D721Med (cell line): ENCODE data around the gene SIRT6.
A peak's percentile ranks its signal among the peaks of the same experiment; 100 is the strongest.
"Not testable (repeated sequence)": the region's sequence is repeated elsewhere in the genome, so short reads cannot be mapped to it uniquely, and the experiment has no call there.

Experiments
- DNase-seq: peaks from one replicate; pipeline ENCODE4 v3.0.0; 2011; ENCODE audit warnings: low spot score; ENCODE audit not compliant: insufficient read length
- FAIRE-seq: peaks from 2 replicates; lab custom pipeline; 2011; peaks lifted over from hg19 to GRCh38; lab: Jason Lieb, UNC
- CTCF ChIP-seq: IDR thresholded peaks from 2 replicates; pipeline ENCODE4 v1.5.1; 2012; ENCODE audit warnings: mild to moderate bottlenecking, control low read depth; ENCODE audit not compliant: insufficient read depth; ENCODE audit errors: missing control alignments

Gene SIRT6

DNA sequence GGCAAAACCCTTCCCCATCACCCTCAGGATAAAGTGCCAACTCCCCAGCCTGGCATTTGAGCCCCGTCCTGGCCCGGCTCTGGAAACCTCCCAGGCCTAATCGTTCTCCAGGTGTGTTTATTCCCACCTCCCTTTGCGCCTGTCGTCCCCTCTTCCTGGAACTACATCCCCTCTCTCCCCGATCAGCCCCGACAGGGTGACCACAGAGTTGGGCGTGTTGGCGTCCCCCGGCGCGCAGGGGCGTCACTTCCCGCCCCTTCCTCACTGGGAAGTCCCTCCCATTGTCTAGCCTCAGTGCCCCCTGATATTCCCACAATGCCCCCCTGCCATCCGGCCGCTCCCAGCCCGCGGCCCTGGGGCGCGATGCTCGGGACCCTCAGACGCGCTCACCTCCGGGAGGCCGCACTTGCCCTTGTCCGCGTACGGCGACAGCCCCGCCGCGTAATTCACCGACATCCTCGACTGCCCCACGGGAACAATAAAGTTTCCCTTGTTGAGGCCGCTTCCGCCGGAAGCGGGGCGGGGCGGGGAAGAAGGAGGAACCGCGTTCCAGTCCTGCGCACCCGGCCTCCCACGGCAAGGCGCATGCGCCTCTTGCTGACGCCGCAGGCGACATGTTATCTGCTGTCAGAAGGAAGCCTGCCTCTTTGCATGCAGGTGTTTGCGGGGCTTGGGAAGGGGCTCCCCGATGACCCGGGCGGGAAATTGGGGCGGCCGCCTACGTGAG, at the start of gene SIRT6, which contains the start of gene ANKRD24:
Gene SIRT6, minus strand, starts transcription at position 480 of the 727 bp plus-strand sequence. Its CDS starts 24 bp downstream, at position 456.
Gene ANKRD24, plus strand, starts transcription at position 606 of the 727 bp plus-strand sequence. CDS start 3,737 bp downstream, outside the sequence.
- FAIRE-seq (no peak), DNase-seq (peak; percentile 97)
- no peak for TF ChIP-seq CTCF

DNA sequence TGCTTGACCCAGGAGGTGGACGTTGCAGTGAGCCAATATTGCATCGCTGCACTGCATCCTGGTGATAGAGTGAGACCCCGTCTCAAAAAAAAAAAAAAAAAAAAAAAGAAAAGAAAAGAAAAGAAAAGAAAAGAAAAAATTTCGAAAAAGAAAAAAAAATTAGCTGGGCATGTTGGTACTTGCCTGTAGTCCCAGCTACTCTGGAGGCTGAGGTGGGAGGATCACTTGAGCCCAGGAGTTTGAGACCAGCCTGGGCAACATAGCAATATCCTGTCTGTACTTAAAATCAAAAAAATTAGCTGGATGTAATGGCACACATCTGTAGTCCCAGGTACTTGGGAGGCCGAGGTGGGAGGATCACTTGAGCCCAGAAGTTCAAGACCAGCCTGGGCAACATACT, 49.8 kb upstream of the SIRT6 start:
- not testable (repeated sequence) for DNase-seq

GRCh38 chr19:4231521-4231920, 49.2 kb upstream of the SIRT6 start:
- FAIRE-seq, DNase-seq: not testable (repeated sequence)

More for the DNA sequence above, 49.8 kb upstream of the SIRT6 start:
- not testable (repeated sequence) for FAIRE-seq

DNA sequence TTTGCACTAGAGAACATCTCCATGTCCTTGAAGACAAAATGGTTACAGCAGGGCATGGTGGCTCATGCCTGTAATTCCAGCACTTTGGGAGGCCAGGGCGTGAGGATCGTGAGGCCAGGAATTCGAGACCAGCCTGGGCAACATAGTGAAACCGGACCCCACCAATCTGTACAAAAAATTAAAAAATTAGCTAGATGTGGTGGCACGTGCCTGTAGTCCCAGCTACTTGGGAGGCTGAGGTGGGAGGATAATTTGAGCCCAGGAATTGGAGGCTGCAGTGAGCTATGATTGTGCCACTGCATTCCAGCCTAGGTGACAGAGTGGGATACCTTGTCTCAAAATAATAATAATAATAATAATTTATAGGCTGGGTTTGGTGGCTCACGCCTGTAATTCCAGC, 47.9 kb upstream of the SIRT6 start:
- not testable (repeated sequence) for DNase-seq, FAIRE-seq

DNA sequence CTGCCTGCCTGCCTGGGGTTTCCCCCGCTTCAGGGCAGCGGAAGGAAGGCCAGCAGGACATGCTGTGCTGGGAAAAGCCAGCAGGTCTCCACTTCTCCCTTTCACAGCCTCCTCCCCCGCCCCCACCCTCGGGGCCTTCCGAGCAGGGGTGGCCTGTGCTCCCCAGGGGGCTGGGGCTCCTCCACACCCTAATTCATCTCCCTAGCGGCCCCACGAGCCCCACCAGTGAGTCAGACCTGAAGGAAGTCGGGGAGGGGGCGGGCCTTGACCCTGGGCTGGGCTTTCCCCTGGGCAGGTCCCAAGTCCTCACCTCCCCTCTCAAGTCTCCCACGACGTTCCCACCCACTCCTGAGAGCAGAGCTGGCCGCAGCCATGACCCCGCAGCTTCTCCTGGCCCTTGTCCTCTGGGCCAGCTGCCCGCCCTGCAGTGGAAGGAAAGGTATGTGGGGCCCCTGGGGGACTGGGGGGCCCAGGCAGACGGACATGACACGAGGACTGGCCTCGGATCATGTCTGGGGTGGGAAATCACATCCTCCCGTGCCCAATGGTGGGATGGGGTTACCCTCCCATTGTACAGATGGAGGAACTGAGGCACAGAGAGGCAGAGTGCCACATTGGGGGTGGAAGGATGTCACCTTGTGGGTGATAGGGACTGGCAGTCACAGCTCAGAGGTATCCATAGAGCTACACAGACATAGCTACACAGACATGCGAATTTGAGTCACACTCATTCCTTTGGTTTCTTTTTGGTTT, 47.0 kb upstream of the SIRT6 start, which contains the start of gene EBI3:
Gene EBI3, plus strand, starts transcription at position 345 of the 753 bp plus-strand sequence. Its CDS starts 28 bp downstream, at position 373.
- no peak for DNase-seq
- FAIRE-seq = no peak
- no peak for TF ChIP-seq CTCF

DNA sequence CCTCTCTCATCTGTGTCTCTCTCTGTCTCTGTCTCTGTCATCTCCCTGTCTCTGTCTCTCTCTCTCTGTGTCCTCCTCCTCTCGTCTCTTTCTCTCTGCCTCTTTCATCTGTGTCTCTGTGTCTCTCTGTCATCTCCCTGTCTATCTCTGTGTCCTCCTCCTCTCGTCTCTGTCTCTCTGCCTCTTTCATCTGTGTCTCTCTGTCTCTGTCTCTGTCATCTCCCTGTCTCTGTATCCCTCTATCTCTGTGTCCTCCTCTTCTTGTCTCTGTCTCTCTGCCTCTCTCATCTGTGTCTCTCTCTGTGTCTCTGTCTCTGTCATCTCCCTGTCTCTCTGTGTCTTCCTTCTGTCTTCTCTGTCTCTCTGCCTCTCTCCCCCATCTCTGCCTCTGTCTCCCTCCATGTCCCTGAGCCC, 46.4 kb upstream of the SIRT6 start:
- FAIRE-seq (no peak), DNase-seq (no peak)
- no peak for TF ChIP-seq CTCF

GRCh38 chr19:4227771-4228170, 45.4 kb upstream of the SIRT6 start:
- DNase-seq = no peak
- FAIRE-seq = no peak
- TF ChIP-seq CTCF = no peak

GRCh38 chr19:4225885-4226284, 43.5 kb upstream of the SIRT6 start:
- FAIRE-seq (no peak), DNase-seq (no peak)
- no peak for TF ChIP-seq CTCF
